Body of pancreas (tissue), 4 donors: Measurements from ENCODE around the gene PACS1.

Source experiments
- CTCF ChIP-seq, 7 experiments: fragments of 450-650 bp in 4 of 7; fragments of 200-600 bp in 3 of 7; sonication (generic) in 3 of 7; IDR thresholded peaks; one replicate each; pipeline ENCODE4 v1.5.1; 2016 to 2019; ENCODE audit warnings: antibody characterized with exemption in 7 of 7
- POLR2A ChIP-seq, 3 donors: fragments of 450-650 bp; IDR thresholded peaks; one replicate each; pipeline ENCODE4 v1.6.1; 2016; ENCODE audit warnings: antibody characterized with exemption in 3 of 3, mild to moderate bottlenecking in 2 of 3

- TF ChIP-seq CTCF (IDR thresholded peaks at IDR 0.05) (no peak), POLR2A (IDR thresholded peaks at IDR 0.05) (no peak)
Observed at GRCh38 chr11:66262696-66263095, 192.6 kb downstream of the PACS1 start.
